Ovary (tissue), 3 donors: Measurements from ENCODE around the gene DDX54.

ENCODE experiments used
- CTCF ChIP-seq, 3 donors: fragments of 450-650 bp in 2 of 3; fragments of 200-600 bp in 1 of 3; IDR thresholded peaks; one replicate each; pipeline versions ENCODE4 v1.5.1 to v1.8.0; 2016 to 2022; ENCODE audit warnings: antibody characterized with exemption in 3 of 3, mild to moderate bottlenecking in 1 of 3
- POLR2A ChIP-seq: fragments of 450-650 bp; IDR thresholded peaks from one replicate; pipeline ENCODE4 v1.6.1; 2017; ENCODE audit warnings: antibody characterized with exemption, mild to moderate bottlenecking, moderate library complexity
- donor health status: DM: no; HTN: no; CAD: no.

DNA sequence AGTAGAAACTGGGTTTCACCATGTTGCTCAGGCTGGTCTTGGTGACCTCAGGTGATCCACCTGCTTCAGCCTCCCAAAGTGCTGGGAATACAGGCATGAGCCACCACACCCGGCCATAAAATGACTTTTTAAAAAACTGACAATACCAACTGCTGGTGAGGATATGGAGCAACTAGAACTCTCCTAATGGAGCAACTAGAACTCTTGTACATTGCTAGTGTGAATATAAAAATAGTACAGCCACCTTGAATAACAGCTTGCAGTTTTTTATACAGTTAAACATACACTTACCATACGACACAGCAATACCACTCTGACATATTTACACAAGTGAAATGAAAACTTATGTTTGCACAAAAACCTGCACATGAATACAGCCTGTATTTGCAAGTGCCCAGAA lies 38.3 kb downstream of the DDX54 start:
- TF ChIP-seq CTCF (IDR thresholded peaks at IDR 0.05) = no peak
- no peak for TF ChIP-seq POLR2A
